Keratinocyte (primary cell): ENCODE results near the gene FITM2. TPM values are rescaled to one million over a fixed set of nuclear protein-coding genes. Genes with fewer than 3 reads are reported as not detected.

Experiments used
- DNase-seq: peaks from one replicate; pipeline ENCODE4 v3.0.0-alpha.2; 2011; ENCODE audit warnings: low read depth, missing footprints, low spot score
- FAIRE-seq: peaks from 2 replicates; lab custom pipeline; 2011; peaks lifted over from hg19 to GRCh38; lab: Jason Lieb, UNC
- H2AFZ ChIP-seq: 2 replicates; pipeline ENCODE4 v1.6.0; 2012; ENCODE audit warnings: low read length, control low read depth, inconsistent platforms; ENCODE audit not compliant: control insufficient read depth
- H3K27ac ChIP-seq: 2 replicates; pipeline ENCODE4 v1.5.1; 2011; ENCODE audit warnings: low read length; ENCODE audit not compliant: control insufficient read depth, insufficient read depth
- H3K27me3 ChIP-seq: 3 replicates; pipeline ENCODE4 v1.6.0; 2011; ENCODE audit warnings: low read length; ENCODE audit not compliant: control insufficient read depth, insufficient read depth; ENCODE audit errors: extremely low read depth
- H3K36me3 ChIP-seq, 2 experiments: 2 replicates in 1 of 2; 3 replicates in 1 of 2; pipeline ENCODE4 v1.5.1; 2011; ENCODE audit warnings: low read length in 2 of 2, mild to moderate bottlenecking in 1 of 2; ENCODE audit not compliant: control insufficient read depth in 2 of 2, insufficient read depth in 2 of 2; ENCODE audit errors: extremely low read depth in 1 of 2
- H3K4me1 ChIP-seq: 3 replicates; pipeline ENCODE4 v1.5.1; 2011; ENCODE audit warnings: low read length; ENCODE audit not compliant: control insufficient read depth, insufficient read depth; ENCODE audit errors: extremely low read depth
- H3K4me2 ChIP-seq: 3 replicates; pipeline ENCODE4 v1.6.0; 2011; ENCODE audit warnings: low read depth, low read length; ENCODE audit not compliant: control insufficient read depth, insufficient read depth; ENCODE audit errors: extremely low read depth
- H3K4me3 ChIP-seq, 3 experiments: fragments of 200-600 bp in 1 of 3; sonication (generic) in 1 of 3; 2 replicates in 2 of 3; 3 replicates in 1 of 3; pipeline ENCODE4 v1.5.1; 2011 to 2016; ENCODE audit warnings: low read length in 3 of 3, mild to moderate bottlenecking in 3 of 3, control low read depth in 2 of 3, inconsistent platforms in 1 of 3, low read depth in 1 of 3, mixed read lengths in 1 of 3, mixed run types in 1 of 3, moderate library complexity in 1 of 3; ENCODE audit not compliant: control insufficient read depth in 2 of 3, insufficient read depth in 2 of 3; ENCODE audit errors: extremely low read depth in 1 of 3
- H3K79me2 ChIP-seq: 2 replicates; pipeline ENCODE4 v1.6.0; 2012; ENCODE audit warnings: low read length; ENCODE audit not compliant: control insufficient read depth, insufficient read depth
- H3K9ac ChIP-seq: 3 replicates; pipeline ENCODE4 v1.6.0; 2011; ENCODE audit warnings: low read length; ENCODE audit not compliant: control insufficient read depth, insufficient read depth; ENCODE audit errors: extremely low read depth
- H3K9me1 ChIP-seq: 3 replicates; pipeline ENCODE4 v1.6.0; 2011; ENCODE audit warnings: low read length; ENCODE audit not compliant: control insufficient read depth, insufficient read depth; ENCODE audit errors: extremely low read depth
- H3K9me3 ChIP-seq: 2 replicates; pipeline ENCODE4 v1.5.1; 2012; ENCODE audit warnings: low read depth, low read length; ENCODE audit not compliant: control insufficient read depth
- H4K20me1 ChIP-seq: 3 replicates; pipeline ENCODE4 v1.6.0; 2011; ENCODE audit warnings: low read length; ENCODE audit not compliant: control insufficient read depth, insufficient read depth; ENCODE audit errors: extremely low read depth
- EZH2 ChIP-seq: IDR thresholded peaks from one replicate; pipeline ENCODE4 v1.6.1; 2012; ENCODE audit warnings: inconsistent platforms, mild to moderate bottlenecking, low read length, moderate library complexity
- dilution Hi-C: fragments of 300-500 bp; cut with MboI; formaldehyde crosslinking; loops from one replicate; pipeline ENCODE4 v1.7.0; 2020; ENCODE audit warnings: low sequenced_read_pairs; ENCODE audit not compliant: extremely low pct_ligation_motif_present
- polyA plus RNA-seq, 5 experiments: library from polyadenylated mRNA; depleted of rRNA in 3 of 5; stranded (reverse) in 3 of 5; stranded (forward) in 1 of 5; unstranded in 1 of 5; fragments of >200 nt; gene quantifications; 1 replicate in 1 of 5; 2 replicates in 3 of 5; 3 replicates in 1 of 5; pipeline versions ENCODE4 v1.2.1 to v1.2.3, GENCODE V29; 2011 to 2012; ENCODE audit warnings: missing spikeins in 2 of 5, low read depth in 1 of 5, low replicate concordance in 1 of 5
- TF ChIP-seq, protein P1 (sequence below), 3 experiments: IDR thresholded peaks in 1 of 3; conservative IDR thresholded peaks in 1 of 3; optimal IDR thresholded peaks in 1 of 3; 2 replicates in 2 of 3; 3 replicates in 1 of 3; pipeline versions ENCODE3 to v1.5.1; 2011; ENCODE audit warnings: low read length in 3 of 3, mild to moderate bottlenecking in 3 of 3, moderate library complexity in 2 of 3, control low read depth in 1 of 3, inconsistent platforms in 1 of 3; ENCODE audit not compliant: insufficient read depth in 2 of 3; ENCODE audit errors: extremely low read depth in 1 of 3

The FITM2 gene
- polyA plus RNA-seq, 1 donor (not counting 4 experiments of a cell fraction or from before 2014, with no cell fraction given) = 2.9 TPM

DNA sequence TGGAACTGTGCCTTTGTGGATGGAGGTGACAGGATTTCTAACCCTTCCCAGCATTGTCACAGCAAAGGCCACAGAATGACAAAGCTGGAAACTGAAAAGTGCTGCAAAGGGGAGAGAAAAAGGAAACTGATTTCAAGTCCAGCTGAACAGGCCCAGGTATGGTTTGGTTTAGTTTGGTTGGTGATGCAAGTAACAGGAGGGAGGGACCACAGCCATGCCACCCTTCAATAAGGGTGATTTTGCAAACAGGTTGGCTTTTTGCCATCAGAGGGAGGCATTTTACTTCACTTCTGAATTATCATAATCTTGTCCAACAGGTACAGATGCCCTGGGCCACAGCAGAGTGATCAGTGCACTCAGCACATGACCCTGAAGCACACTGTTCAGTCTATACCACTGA is 6.6 kb downstream of the FITM2 start:
- no peak overlapping the region for H3K27ac ChIP-seq
- dilution Hi-C loops = no loop called here

DNA sequence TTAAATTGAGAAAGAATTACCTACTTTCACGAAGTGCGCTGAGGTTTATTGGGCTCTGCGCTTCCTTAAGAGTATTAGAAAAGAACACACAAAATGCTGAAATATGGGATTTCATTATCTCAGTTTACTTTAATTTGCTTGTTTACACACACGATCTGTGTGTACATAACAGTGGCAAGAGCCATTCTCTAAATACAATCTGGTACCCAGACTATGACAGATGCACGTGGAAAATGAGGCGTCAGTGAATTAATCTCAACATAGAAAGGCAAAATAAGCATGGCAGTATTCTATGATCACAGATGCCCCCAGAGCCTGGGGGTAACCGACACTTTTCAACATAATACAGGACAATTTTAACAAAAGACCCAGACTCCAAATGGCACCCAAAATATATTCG is 8.3 kb downstream of the FITM2 start:
- H3K4me1 ChIP-seq = no peaks in the 10 kb centered on the region
- dilution Hi-C loops = no loop called here
- no peak overlapping the region for H3K4me2 ChIP-seq
- no peaks in the 10 kb centered on the region for H3K27me3 ChIP-seq
- H3K9ac ChIP-seq = no peak overlapping the region
- H3K36me3 ChIP-seq = no peaks in the 10 kb centered on the region
- no peak for FAIRE-seq
- no peaks in the 10 kb centered on the region for H3K79me2 ChIP-seq
- no peaks in the 10 kb centered on the region for H3K9me1 ChIP-seq
- H4K20me1 ChIP-seq = no peaks in the 10 kb centered on the region
- TF ChIP-seq EZH2 = no peak
- TF ChIP-seq, protein P1, sequence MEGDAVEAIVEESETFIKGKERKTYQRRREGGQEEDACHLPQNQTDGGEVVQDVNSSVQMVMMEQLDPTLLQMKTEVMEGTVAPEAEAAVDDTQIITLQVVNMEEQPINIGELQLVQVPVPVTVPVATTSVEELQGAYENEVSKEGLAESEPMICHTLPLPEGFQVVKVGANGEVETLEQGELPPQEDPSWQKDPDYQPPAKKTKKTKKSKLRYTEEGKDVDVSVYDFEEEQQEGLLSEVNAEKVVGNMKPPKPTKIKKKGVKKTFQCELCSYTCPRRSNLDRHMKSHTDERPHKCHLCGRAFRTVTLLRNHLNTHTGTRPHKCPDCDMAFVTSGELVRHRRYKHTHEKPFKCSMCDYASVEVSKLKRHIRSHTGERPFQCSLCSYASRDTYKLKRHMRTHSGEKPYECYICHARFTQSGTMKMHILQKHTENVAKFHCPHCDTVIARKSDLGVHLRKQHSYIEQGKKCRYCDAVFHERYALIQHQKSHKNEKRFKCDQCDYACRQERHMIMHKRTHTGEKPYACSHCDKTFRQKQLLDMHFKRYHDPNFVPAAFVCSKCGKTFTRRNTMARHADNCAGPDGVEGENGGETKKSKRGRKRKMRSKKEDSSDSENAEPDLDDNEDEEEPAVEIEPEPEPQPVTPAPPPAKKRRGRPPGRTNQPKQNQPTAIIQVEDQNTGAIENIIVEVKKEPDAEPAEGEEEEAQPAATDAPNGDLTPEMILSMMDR (optimal IDR thresholded peaks at IDR 0.05 in 1 of 3, IDR thresholded peaks at IDR 0.05 in 1 of 3, conservative IDR thresholded peaks at IDR 0.05 in 1 of 3; ENCODE audit: extremely low read depth in 1 of 3, insufficient read depth in 2 of 3, low read length in 3 of 3) = no peak
- no peak overlapping the region for H3K27ac ChIP-seq
- H2AFZ ChIP-seq = no peak overlapping the region
- no peak for DNase-seq
- H3K4me3 ChIP-seq = no peak overlapping the region
- H3K9me3 ChIP-seq = no peaks in the 10 kb centered on the region

More for the DNA sequence above, 6.6 kb downstream of the FITM2 start:
- H3K9ac ChIP-seq = no peak overlapping the region
- no peak overlapping the region for H3K4me3 ChIP-seq
- H3K9me1 ChIP-seq = no peaks in the 10 kb centered on the region
- H3K4me2 ChIP-seq = no peak overlapping the region
- H2AFZ ChIP-seq = no peak overlapping the region
- no peaks in the 10 kb centered on the region for H3K9me3 ChIP-seq
- FAIRE-seq (no peak), DNase-seq (no peak)
- H3K36me3 ChIP-seq = no peaks in the 10 kb centered on the region
- TF ChIP-seq EZH2 = no peak
- TF ChIP-seq, protein P1 (optimal IDR thresholded peaks at IDR 0.05 in 1 of 3, IDR thresholded peaks at IDR 0.05 in 1 of 3, conservative IDR thresholded peaks at IDR 0.05 in 1 of 3; ENCODE audit: extremely low read depth in 1 of 3, insufficient read depth in 2 of 3, low read length in 3 of 3) = no peak
- no peaks in the 10 kb centered on the region for H3K4me1 ChIP-seq
- no peaks in the 10 kb centered on the region for H3K79me2 ChIP-seq
- H4K20me1 ChIP-seq = no peaks in the 10 kb centered on the region
- no peaks in the 10 kb centered on the region for H3K27me3 ChIP-seq
